GM18517 (cell line): ENCODE results near the gene HOXD9.

Experiments
- ATAC-seq: cut with Tn5 transposase; IDR thresholded peaks from one replicate; pipeline ENCODE4 v1.9.1; 2021; ENCODE audit warnings: mild to moderate bottlenecking, moderate library complexity; ENCODE audit not compliant: unreplicated experiment

Gene HOXD9

GRCh38 chr2:176152350-176153181 is 30.0 kb downstream of the HOXD9 start:
- no peak for ATAC-seq

- ATAC-seq: no peak
Measured at GRCh38 chr2:176154576-176155252, 32.2 kb downstream of the HOXD9 start.

- ATAC-seq: no peak
Measured at GRCh38 chr2:176155356-176156044, 33.0 kb downstream of the HOXD9 start.

- ATAC-seq: no peak
Measured at GRCh38 chr2:176156301-176156806, 33.8 kb downstream of the HOXD9 start.

- ATAC-seq: no peak
Measured at GRCh38 chr2:176156807-176157498, 34.4 kb downstream of the HOXD9 start, which contains the start of gene HOXD3. Gene HOXD3, plus strand, starts transcription at chr2:176157307. Its CDS starts 11,808 bp downstream, at chr2:176169115.

GRCh38 chr2:176157499-176158185 is 35.1 kb downstream of the HOXD9 start:
- no peak for ATAC-seq

GRCh38 chr2:176158186-176158591 is 35.7 kb downstream of the HOXD9 start:
- ATAC-seq: no peak

- ATAC-seq: no peak
Measured at GRCh38 chr2:176158855-176159662, 36.5 kb downstream of the HOXD9 start.

GRCh38 chr2:176159663-176160250 is 37.2 kb downstream of the HOXD9 start:
- ATAC-seq: no peak

- no peak for ATAC-seq
Measured at GRCh38 chr2:176160251-176160985, 37.9 kb downstream of the HOXD9 start.

GRCh38 chr2:176160986-176161824 is 38.7 kb downstream of the HOXD9 start:
- ATAC-seq: no peak

GRCh38 chr2:176161825-176162626 is 39.5 kb downstream of the HOXD9 start:
- no peak for ATAC-seq

- ATAC-seq: no peak
Measured at GRCh38 chr2:176162911-176163671, 40.6 kb downstream of the HOXD9 start.

GRCh38 chr2:176163672-176164056 is 41.1 kb downstream of the HOXD9 start:
- no peak for ATAC-seq

GRCh38 chr2:176164201-176164600 is 41.7 kb downstream of the HOXD9 start:
- ATAC-seq: no peak
